Measurements from ENCODE around the gene NIPAL4.

DNA sequence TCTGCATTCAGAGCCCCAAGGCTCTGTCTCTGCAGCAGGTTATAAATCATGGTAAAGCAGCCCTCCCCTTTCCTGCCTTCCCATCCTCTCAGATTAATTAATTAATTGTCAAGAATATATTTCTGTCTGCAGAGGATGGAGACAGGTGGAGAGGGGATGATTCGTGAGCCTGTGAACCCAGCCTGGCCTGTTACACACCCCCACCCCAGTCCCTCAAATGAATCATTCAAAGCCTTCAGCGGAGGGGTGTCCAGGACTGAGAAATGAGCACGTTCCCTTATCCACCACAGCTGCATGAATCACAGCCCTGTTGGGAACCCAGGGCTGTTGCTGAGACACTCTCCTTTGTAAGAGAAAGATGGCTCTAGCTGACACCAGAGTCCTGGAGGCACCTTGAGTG, 56.0 kb downstream of the NIPAL4 start:
- TF ChIP-seq CTCF (IDR thresholded peaks at IDR 0.05), result no peak
- no peak for TF ChIP-seq SIN3A (IDR thresholded peaks at IDR 0.05; ENCODE audit: borderline replicate concordance, insufficient read depth, low read depth, low read length)
- TF ChIP-seq POLR2AphosphoS5 (IDR thresholded peaks at IDR 0.05; ENCODE audit: low read depth, low read length), result no peak
